Neural crest cell (in vitro differentiated cells): Measurements from ENCODE around the gene IL37. TPM values are rescaled to one million over a fixed set of nuclear protein-coding genes. Genes with fewer than 3 reads are reported as not detected.

Experiments
- DNase-seq: peaks from one replicate; pipeline ENCODE4 v3.0.0; 2021; ENCODE audit warnings: low read depth, mixed read lengths, low spot score
- H3K27ac Mint-ChIP-seq: one replicate; pipeline ENCODE4 v1.8.0; 2021; ENCODE audit warnings: mild to moderate bottlenecking, mixed read lengths; ENCODE audit not compliant: unreplicated experiment
- H3K27me3 Mint-ChIP-seq: 2 replicates; pipeline ENCODE4 v1.8.0; 2021; ENCODE audit warnings: low read depth, mild to moderate bottlenecking, mixed read lengths
- H3K36me3 Mint-ChIP-seq: 2 replicates; pipeline ENCODE4 v1.8.0; 2021; ENCODE audit warnings: low read depth, mild to moderate bottlenecking, mixed read lengths
- H3K4me1 Mint-ChIP-seq: 2 replicates; pipeline ENCODE4 v1.8.0; 2021; ENCODE audit warnings: mixed read lengths
- H3K4me3 Mint-ChIP-seq: one replicate; pipeline ENCODE4 v1.8.0; 2021; ENCODE audit warnings: mild to moderate bottlenecking, mixed read lengths
- H3K9me3 Mint-ChIP-seq: 2 replicates; pipeline ENCODE4 v1.8.0; 2021; ENCODE audit warnings: mixed read lengths
- CTCF ChIP-seq: fragments of 200-600 bp; sonication (generic); conservative IDR thresholded peaks from 2 replicates; pipeline ENCODE4 v1.5.0; 2021; ENCODE audit warnings: antibody characterized with exemption, mild to moderate bottlenecking
- total RNA-seq: library from RNA; stranded (reverse); gene quantifications from 2 replicates; pipeline ENCODE4 v1.2.1, GENCODE V29; 2021

The IL37 gene
- total RNA-seq, 1 donor from 2014 or later, result 0.40 TPM

DNA sequence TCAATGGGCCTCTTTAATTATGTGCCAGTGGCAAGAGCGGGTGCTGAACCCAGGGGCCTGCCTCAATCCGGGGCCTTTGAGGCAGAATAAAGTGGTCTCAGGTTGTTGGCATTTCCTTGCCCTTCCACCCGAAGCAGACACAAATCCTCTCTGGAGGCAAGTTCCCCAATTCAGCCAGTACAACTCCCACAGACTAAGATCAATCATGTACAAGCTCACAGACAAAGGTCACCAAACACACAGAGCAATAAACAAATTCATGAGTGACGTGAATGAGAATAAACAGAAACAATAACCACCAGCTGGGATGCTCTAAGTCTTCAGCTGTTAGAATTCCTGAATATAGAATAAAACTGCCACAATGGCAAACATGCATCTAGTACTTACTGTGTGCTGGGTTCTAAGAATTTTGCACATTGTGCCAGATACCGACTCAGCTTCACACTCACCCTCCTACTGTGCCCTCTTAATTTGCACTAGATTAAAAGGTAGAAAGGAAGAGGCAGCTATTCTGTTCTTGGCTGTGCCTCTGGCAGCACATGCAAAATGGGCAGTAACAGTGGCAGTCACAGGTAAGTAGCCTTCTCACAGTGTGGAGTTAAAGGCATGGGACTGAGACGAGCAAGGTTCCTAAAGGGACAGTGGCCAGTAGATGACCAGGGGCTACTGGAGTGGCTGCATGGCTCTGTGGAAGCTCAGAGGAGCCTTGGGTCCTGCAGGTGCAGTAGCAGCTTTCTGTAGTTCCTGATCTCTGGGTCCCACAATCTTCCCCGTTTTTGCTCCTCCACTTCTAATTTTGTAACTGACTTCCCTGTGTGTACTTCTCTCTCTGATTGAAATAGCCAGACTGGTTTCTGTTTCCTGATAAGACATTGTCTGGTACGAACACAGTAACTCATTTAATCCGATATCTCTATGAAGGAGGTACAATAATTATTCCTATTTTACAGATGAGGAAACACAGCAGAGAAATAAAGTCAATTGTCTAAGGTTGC lies 39.8 kb upstream of the IL37 start:
- no peak for DNase-seq
- H3K27me3 Mint-ChIP-seq, result peaks cover 7% of the 10 kb centered on the region
- no peak overlapping the region for H3K4me3 Mint-ChIP-seq
- H3K4me1 Mint-ChIP-seq, result no peaks in the 10 kb centered on the region
- H3K36me3 Mint-ChIP-seq, result peaks cover 6% of the 10 kb centered on the region
- TF ChIP-seq CTCF, result no peak
- H3K27ac Mint-ChIP-seq, result peak overlapping the region; percentile 90
- peaks cover 11% of the 10 kb centered on the region for H3K9me3 Mint-ChIP-seq

- Mint-ChIP-seq H3K4me1 (peaks cover 9% of the 10 kb centered on the region), H3K27me3 (peaks cover 4% of the 10 kb centered on the region), H3K4me3 (no peak overlapping the region), H3K9me3 (no peaks in the 10 kb centered on the region), H3K36me3 (peaks cover 2% of the 10 kb centered on the region), H3K27ac (no peak overlapping the region)
- TF ChIP-seq CTCF, result no peak
- DNase-seq, result no peak
Observed at GRCh38 chr2:112876257-112876970, 34.6 kb upstream of the IL37 start.

DNA sequence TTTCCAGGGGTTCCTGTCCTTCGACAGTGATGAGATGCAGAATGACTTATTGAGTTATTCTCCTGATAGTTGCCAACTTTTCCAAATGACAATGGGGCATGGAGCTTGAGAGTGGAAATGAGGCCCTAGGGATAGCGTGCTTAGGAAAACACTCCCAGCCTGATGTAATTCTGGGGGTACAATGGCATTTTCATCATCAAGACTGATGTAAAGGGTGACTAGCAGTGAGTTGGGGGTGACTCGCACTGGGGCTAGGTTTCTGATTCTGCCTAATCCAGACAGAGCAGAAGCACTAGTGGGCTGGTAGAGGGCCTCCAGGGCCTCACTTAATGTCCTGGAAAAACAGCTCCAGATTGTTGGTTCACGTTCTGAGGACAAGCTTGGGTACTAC lies 34.0 kb upstream of the IL37 start:
- no peak for TF ChIP-seq CTCF
- no peak for DNase-seq
- Mint-ChIP-seq H3K4me3 (no peak overlapping the region), H3K27me3 (peaks cover 4% of the 10 kb centered on the region), H3K27ac (no peak overlapping the region), H3K36me3 (peaks cover 2% of the 10 kb centered on the region), H3K4me1 (peaks cover 9% of the 10 kb centered on the region), H3K9me3 (no peaks in the 10 kb centered on the region)

DNA sequence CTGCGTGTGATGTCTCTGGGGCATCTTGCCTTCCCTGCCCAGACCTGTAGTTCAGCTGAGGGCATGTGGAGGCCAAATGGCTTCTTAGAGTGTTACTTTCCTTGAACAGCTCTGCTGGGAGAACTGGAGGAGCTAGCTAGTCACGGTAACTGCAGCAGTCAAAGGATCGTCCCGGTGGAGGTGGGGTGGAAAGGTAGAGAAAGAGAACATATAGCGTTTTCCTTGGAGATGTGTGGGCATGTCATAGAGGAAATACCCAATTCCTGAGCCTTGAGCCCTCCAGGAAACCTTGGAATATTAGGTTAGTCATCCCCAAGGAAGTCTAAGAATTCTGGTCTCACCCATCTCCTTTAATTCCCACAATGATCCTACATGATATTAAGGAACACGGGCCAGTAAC lies 33.5 kb upstream of the IL37 start:
- no peaks in the 10 kb centered on the region for H3K9me3 Mint-ChIP-seq
- no peak overlapping the region for H3K4me3 Mint-ChIP-seq
- no peak for TF ChIP-seq CTCF
- no peak overlapping the region for H3K27ac Mint-ChIP-seq
- no peak for DNase-seq
- peaks cover 4% of the 10 kb centered on the region for H3K27me3 Mint-ChIP-seq
- peaks cover 2% of the 10 kb centered on the region for H3K36me3 Mint-ChIP-seq
- H3K4me1 Mint-ChIP-seq, result peaks cover 9% of the 10 kb centered on the region

DNA sequence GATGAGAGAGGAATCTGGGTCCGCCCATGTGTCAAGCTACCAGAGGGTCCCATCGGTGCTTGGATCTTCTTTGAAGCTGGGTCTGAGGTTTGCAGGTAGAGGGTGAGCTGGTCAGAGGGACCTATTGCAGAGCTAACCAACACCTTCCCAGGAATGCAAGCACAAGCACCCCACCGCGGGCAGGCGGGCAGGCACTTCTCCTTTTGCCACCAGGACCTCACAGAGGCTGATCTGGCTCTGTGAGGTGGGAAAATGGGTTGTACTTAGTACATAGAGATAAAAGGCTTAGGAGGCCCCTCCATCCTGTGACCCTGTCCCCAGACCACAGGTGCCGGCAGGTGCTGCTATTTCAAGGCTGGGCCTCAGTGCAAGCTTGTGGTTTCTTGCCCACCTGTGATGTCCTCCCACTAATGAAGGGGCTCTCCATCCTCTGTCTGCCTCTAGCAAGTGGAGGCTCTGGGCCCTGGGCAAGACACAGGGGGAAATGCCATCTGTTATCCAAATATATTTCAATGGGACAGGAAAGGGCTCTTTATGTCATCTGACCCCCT lies 31.4 kb upstream of the IL37 start:
- H3K27me3 Mint-ChIP-seq, result peaks cover 2% of the 10 kb centered on the region
- H3K9me3 Mint-ChIP-seq, result no peaks in the 10 kb centered on the region
- no peak for DNase-seq
- peaks cover 2% of the 10 kb centered on the region for H3K36me3 Mint-ChIP-seq
- TF ChIP-seq CTCF, result no peak
- H3K4me3 Mint-ChIP-seq, result no peak overlapping the region
- H3K4me1 Mint-ChIP-seq, result peaks cover 9% of the 10 kb centered on the region
- H3K27ac Mint-ChIP-seq, result no peak overlapping the region
